CD4-positive, alpha-beta T cell (primary cell): ENCODE results near the gene CCDC85A. TPM values are rescaled to one million over a fixed set of nuclear protein-coding genes. Genes with fewer than 3 reads are reported as not detected.

ENCODE experiments used
- ATAC-seq: fragments of 200-7000 bp; cut with Tn5 transposase; one replicate; pipeline ENCODE4 v1.10.0; 2022; ENCODE audit warnings: mild to moderate bottlenecking; ENCODE audit not compliant: poor library complexity
- CTCF ChIA-PET: fragments of 350-600 bp; sonication (Branson Sonifier 250); formaldehyde crosslinking; loops from one replicate; lab custom pipeline; 2021; ENCODE audit warnings: antibody characterized with exemption, inconsistent platforms; lab: Charles Lee
- POLR2A ChIA-PET: fragments of 350-600 bp; sonication (Branson Sonifier 250); formaldehyde crosslinking; loops from one replicate; lab custom pipeline; 2021; ENCODE audit warnings: antibody characterized with exemption, inconsistent platforms; lab: Charles Lee
- DNase-seq, 14 experiments: peaks; one replicate each; pipeline ENCODE4 v3.0.0-alpha.2; 2013 to 2020; ENCODE audit warnings: mixed read lengths in 2 of 14
- H3K27ac ChIP-seq, 2 donors: one replicate each; pipeline versions ENCODE4 v1.5.1 to v1.7.0; 2013; ENCODE audit warnings: low read length in 2 of 2, low read depth in 1 of 2, mild to moderate bottlenecking in 1 of 2
- H3K27me3 ChIP-seq, 2 experiments: 1 replicate in 1 of 2; 2 replicates in 1 of 2; pipeline versions ENCODE4 v1.6.1 to v1.7.0; 2013; ENCODE audit warnings: low read length in 2 of 2, control low read depth in 1 of 2, mild to moderate bottlenecking in 1 of 2, moderate library complexity in 1 of 2; ENCODE audit not compliant: insufficient read depth in 2 of 2, control insufficient read depth in 1 of 2
- H3K36me3 ChIP-seq: one replicate; pipeline ENCODE4 v1.6.1; 2013; ENCODE audit warnings: low read length, control low read depth; ENCODE audit not compliant: insufficient read depth
- H3K4me1 ChIP-seq: one replicate; pipeline ENCODE4 v1.6.1; 2013; ENCODE audit warnings: low read length, control low read depth; ENCODE audit not compliant: insufficient read depth
- H3K4me3 ChIP-seq: one replicate; pipeline ENCODE4 v1.5.1; 2013; ENCODE audit warnings: mild to moderate bottlenecking, low read length, moderate library complexity
- H3K9me3 ChIP-seq, 2 experiments: 1 replicate in 1 of 2; 2 replicates in 1 of 2; pipeline versions ENCODE4 v1.6.1 to v1.7.0; 2013; ENCODE audit warnings: low read length in 2 of 2, mild to moderate bottlenecking in 2 of 2, control low read depth in 1 of 2, moderate library complexity in 1 of 2; ENCODE audit not compliant: control insufficient read depth in 1 of 2, insufficient read depth in 1 of 2
- H3K27ac Mint-ChIP-seq: one replicate; pipeline ENCODE4 v1.8.0; 2020; ENCODE audit warnings: mixed read lengths
- H3K27me3 Mint-ChIP-seq: one replicate; pipeline ENCODE4 v1.8.0; 2021; ENCODE audit warnings: mixed read lengths
- H3K36me3 Mint-ChIP-seq: one replicate; pipeline ENCODE4 v1.8.0; 2021; ENCODE audit warnings: low read depth, mixed read lengths
- H3K4me1 Mint-ChIP-seq: one replicate; pipeline ENCODE4 v1.8.0; 2021; ENCODE audit warnings: low read depth, mixed read lengths
- H3K4me3 Mint-ChIP-seq: one replicate; pipeline ENCODE4 v1.8.0; 2020; ENCODE audit warnings: mild to moderate bottlenecking, mixed read lengths
- H3K9me3 Mint-ChIP-seq: one replicate; pipeline ENCODE4 v1.8.0; 2020; ENCODE audit warnings: mixed read lengths
- CTCF ChIP-seq: fragments of 200-600 bp; IDR thresholded peaks from one replicate; pipeline ENCODE4 v1.8.0; 2022; ENCODE audit warnings: antibody characterized with exemption, mild to moderate bottlenecking
- intact Hi-C, 2 experiments: fragments of 100-400 bp; cut with DNase I in 1 of 2; cut with micrococcal nuclease in 1 of 2; formaldehyde crosslinking; loops; one replicate each; pipeline versions ENCODE4 v1.15.1 to v1.9.0; 2023 to 2025; cut with DNase I, micrococcal nuclease
- total RNA-seq, 174 experiments: library from RNA in 2 of 174; stranded (reverse) in 2 of 174; gene quantifications; one replicate each; pipeline ENCODE4 v1.2.3 and lab custom pipeline; 2021 to 2026

The CCDC85A gene
- total RNA-seq, 2 experiments from 2014 or later = not detected

- H3K4me1 Mint-ChIP-seq = no peaks in the 10 kb centered on the region
- CTCF ChIA-PET = no interaction called here
- Histone ChIP-seq H3K9me3 (peaks cover 0 to 10% of the 10 kb centered on the region in 2 experiments), H3K36me3 (no peaks in the 10 kb centered on the region), H3K27me3 (no peaks in the 10 kb centered on the region), H3K27ac (no peak overlapping the region), H3K4me3 (no peak overlapping the region), H3K4me1 (no peaks in the 10 kb centered on the region)
- H3K9me3 Mint-ChIP-seq = no peaks in the 10 kb centered on the region
- H3K36me3 Mint-ChIP-seq = no peaks in the 10 kb centered on the region
- H3K27me3 Mint-ChIP-seq = peaks cover 14% of the 10 kb centered on the region
- DNase-seq = no peak
- H3K27ac Mint-ChIP-seq = no peak overlapping the region
- H3K4me3 Mint-ChIP-seq = no peak overlapping the region
- no peak for TF ChIP-seq CTCF
- ATAC-seq = no peak
- intact Hi-C loops = no loop called here
- POLR2A ChIA-PET = no interaction called here
Measured at GRCh38 chr2:56195563-56195962, 11.8 kb downstream of the CCDC85A start.

GRCh38 chr2:56197816-56198215 is 14.0 kb downstream of the CCDC85A start:
- Histone ChIP-seq H3K36me3 (no peaks in the 10 kb centered on the region), H3K27ac (no peak overlapping the region), H3K4me3 (no peak overlapping the region), H3K4me1 (no peaks in the 10 kb centered on the region), H3K27me3 (no peaks in the 10 kb centered on the region), H3K9me3 (peaks cover 0 to 5% of the 10 kb centered on the region in 2 experiments)
- intact Hi-C loops = no loop called here
- ATAC-seq (no peak), DNase-seq (no peak)
- POLR2A ChIA-PET = no interaction called here
- H3K27me3 Mint-ChIP-seq = no peaks in the 10 kb centered on the region
- CTCF ChIA-PET = no interaction called here
- H3K27ac Mint-ChIP-seq = no peak overlapping the region
- H3K4me1 Mint-ChIP-seq = no peaks in the 10 kb centered on the region
- no peaks in the 10 kb centered on the region for H3K9me3 Mint-ChIP-seq
- H3K36me3 Mint-ChIP-seq = no peaks in the 10 kb centered on the region
- no peak for TF ChIP-seq CTCF
- H3K4me3 Mint-ChIP-seq = no peak overlapping the region

- Histone ChIP-seq H3K4me1 (no peaks in the 10 kb centered on the region), H3K36me3 (no peaks in the 10 kb centered on the region), H3K9me3 (no peaks in the 10 kb centered on the region), H3K4me3 (no peak overlapping the region), H3K27ac (no peak overlapping the region), H3K27me3 (no peaks in the 10 kb centered on the region)
- H3K27me3 Mint-ChIP-seq = no peaks in the 10 kb centered on the region
- H3K4me1 Mint-ChIP-seq = no peaks in the 10 kb centered on the region
- ChIA-PET CTCF (no interaction called here), POLR2A (no interaction called here)
- intact Hi-C loops = no loop called here
- H3K36me3 Mint-ChIP-seq = no peaks in the 10 kb centered on the region
- H3K9me3 Mint-ChIP-seq = no peaks in the 10 kb centered on the region
- TF ChIP-seq CTCF = no peak
- no peak overlapping the region for H3K4me3 Mint-ChIP-seq
- no peak for DNase-seq
- H3K27ac Mint-ChIP-seq = no peak overlapping the region
- no peak for ATAC-seq
Measured at GRCh38 chr2:56198936-56199335, 15.1 kb downstream of the CCDC85A start.
